Neural cell (in vitro differentiated cells): Measurements from ENCODE around the gene HSPA1A. TPM values are rescaled to one million over a fixed set of nuclear protein-coding genes. Genes with fewer than 3 reads are reported as not detected.

Experiments
- H2AFZ ChIP-seq: fragments of 200-600, 300-800 bp; sonication (generic), shearing (Covaris generic); 2 replicates; pipeline ENCODE4 v1.6.0; 2014; ENCODE audit warnings: low read depth, mild to moderate bottlenecking, antibody characterized with exemption, low read length, moderate library complexity
- H3F3A ChIP-seq: fragments of 200-600 bp; shearing (Covaris generic); 2 replicates; pipeline ENCODE4 v1.6.1; 2016; ENCODE audit warnings: mild to moderate bottlenecking, moderate library complexity, mixed read lengths, antibody characterized with exemption, low read length; ENCODE audit not compliant: insufficient read depth, poor library complexity, severe bottlenecking
- H3K27ac ChIP-seq: fragments of 200-600, 300-800 bp; sonication (generic), shearing (Covaris generic); 2 replicates; pipeline ENCODE4 v1.5.1; 2014; ENCODE audit warnings: mild to moderate bottlenecking, low read length, moderate library complexity
- H3K27me3 ChIP-seq: fragments of 300-800, 200-600 bp; sonication (generic), shearing (Covaris generic); 2 replicates; pipeline ENCODE4 v1.6.0; 2014; ENCODE audit warnings: mild to moderate bottlenecking, low read depth, low read length, moderate library complexity; ENCODE audit not compliant: insufficient read depth
- H3K36me3 ChIP-seq: fragments of 300-800, 200-600 bp; sonication (generic), shearing (Covaris generic); 2 replicates; pipeline ENCODE4 v1.5.1; 2014; ENCODE audit warnings: mild to moderate bottlenecking, antibody characterized with exemption, low read length, moderate library complexity; ENCODE audit not compliant: insufficient read depth
- H3K4me2 ChIP-seq: fragments of 300-800, 200-600 bp; sonication (generic), shearing (Covaris generic); 2 replicates; pipeline ENCODE4 v1.6.0; 2014; ENCODE audit warnings: mild to moderate bottlenecking, low read length
- H3K4me3 ChIP-seq: fragments of 300-800, 200-600 bp; sonication (generic), shearing (Covaris generic); 2 replicates; pipeline ENCODE4 v1.5.1; 2014; ENCODE audit warnings: mild to moderate bottlenecking, low read length, moderate library complexity
- H3K79me2 ChIP-seq: fragments of 200-600 bp; shearing (Covaris generic); replicated peaks from 2 replicates; pipeline ENCODE4 v1.6.0; 2014; ENCODE audit warnings: mild to moderate bottlenecking, low read length, moderate library complexity; ENCODE audit not compliant: insufficient read depth
- H3K9ac ChIP-seq: fragments of 300-800, 200-600 bp; sonication (generic), shearing (Covaris generic); 2 replicates; pipeline ENCODE4 v1.6.1; 2016; ENCODE audit warnings: mild to moderate bottlenecking, low read length, mixed read lengths
- H3K9me2 ChIP-seq: fragments of 200-600 bp; shearing (Covaris generic); 2 replicates; pipeline ENCODE4 v1.6.1; 2016; ENCODE audit warnings: mild to moderate bottlenecking, low read length, mixed read lengths; ENCODE audit not compliant: insufficient read depth
- H3K9me3 ChIP-seq: fragments of 200-600, 300-800 bp; sonication (generic), shearing (Covaris generic); 2 replicates; pipeline ENCODE4 v1.6.1; 2016; ENCODE audit warnings: mild to moderate bottlenecking, mixed run types, low read length, moderate library complexity, mixed read lengths
- H4K20me1 ChIP-seq: fragments of 200-600 bp; shearing (Covaris generic); 2 replicates; pipeline ENCODE4 v1.6.1; 2016; ENCODE audit warnings: mild to moderate bottlenecking, mixed run types; ENCODE audit not compliant: insufficient read depth
- EP300 ChIP-seq: fragments of 450-650 bp; conservative IDR thresholded peaks from 2 replicates; pipeline ENCODE4 v1.6.1; 2014; ENCODE audit warnings: antibody characterized with exemption, mild to moderate bottlenecking, moderate library complexity; ENCODE audit not compliant: poor library complexity, severe bottlenecking
- EZH2 ChIP-seq: fragments of 200-600, 300-800 bp; shearing (Covaris generic), sonication (generic); IDR thresholded peaks from 2 replicates; pipeline ENCODE4 v1.6.1; 2014; ENCODE audit warnings: antibody characterized with exemption, low read length, borderline replicate concordance, mild to moderate bottlenecking; ENCODE audit not compliant: insufficient read depth, poor library complexity, severe bottlenecking
- MXI1 ChIP-seq: fragments of 450-650 bp; conservative IDR thresholded peaks from 2 replicates; pipeline ENCODE4 v1.6.1; 2014; ENCODE audit warnings: antibody characterized with exemption, mild to moderate bottlenecking; ENCODE audit not compliant: poor library complexity, severe bottlenecking
- POLR2AphosphoS5 ChIP-seq: IDR thresholded peaks from 2 replicates; pipeline ENCODE4 v1.6.1; 2012
- RAD21 ChIP-seq: fragments of 450-650 bp; conservative IDR thresholded peaks from 2 replicates; pipeline ENCODE4 v1.6.1; 2014; ENCODE audit warnings: antibody characterized with exemption, mild to moderate bottlenecking, moderate library complexity
- SMC3 ChIP-seq: fragments of 450-650 bp; conservative IDR thresholded peaks from 2 replicates; pipeline ENCODE4 v1.6.1; 2014; ENCODE audit warnings: antibody characterized with exemption, mild to moderate bottlenecking, moderate library complexity; ENCODE audit not compliant: poor library complexity
- TAF1 ChIP-seq: IDR thresholded peaks from 2 replicates; pipeline ENCODE4 v1.6.1; 2012; ENCODE audit warnings: low read depth
- polyA plus RNA-seq: library from polyadenylated mRNA; depleted of rRNA; stranded (reverse); fragments of >200 nt; gene quantifications from 2 replicates; pipeline ENCODE4 v1.2.3, GENCODE V29; 2014
- small RNA-seq, 3 experiments: library from RNA; depleted of rRNA; stranded (forward); fragments of <200 nt; gene quantifications; one replicate each; pipeline ENCODE3, GENCODE V24; 2012
- TF ChIP-seq, protein P1 (sequence below): IDR thresholded peaks from 2 replicates; pipeline ENCODE4 v1.6.1; 2012; ENCODE audit warnings: borderline replicate concordance
- TF ChIP-seq, protein P2 (sequence below): fragments of 450-650 bp; IDR thresholded peaks from 2 replicates; pipeline ENCODE4 v1.5.1; 2014; ENCODE audit warnings: antibody characterized with exemption, mild to moderate bottlenecking, moderate library complexity; ENCODE audit not compliant: poor library complexity, severe bottlenecking

Gene HSPA1A
- polyA plus RNA-seq, 1 donor from 2014 or later = 50.9 TPM

DNA sequence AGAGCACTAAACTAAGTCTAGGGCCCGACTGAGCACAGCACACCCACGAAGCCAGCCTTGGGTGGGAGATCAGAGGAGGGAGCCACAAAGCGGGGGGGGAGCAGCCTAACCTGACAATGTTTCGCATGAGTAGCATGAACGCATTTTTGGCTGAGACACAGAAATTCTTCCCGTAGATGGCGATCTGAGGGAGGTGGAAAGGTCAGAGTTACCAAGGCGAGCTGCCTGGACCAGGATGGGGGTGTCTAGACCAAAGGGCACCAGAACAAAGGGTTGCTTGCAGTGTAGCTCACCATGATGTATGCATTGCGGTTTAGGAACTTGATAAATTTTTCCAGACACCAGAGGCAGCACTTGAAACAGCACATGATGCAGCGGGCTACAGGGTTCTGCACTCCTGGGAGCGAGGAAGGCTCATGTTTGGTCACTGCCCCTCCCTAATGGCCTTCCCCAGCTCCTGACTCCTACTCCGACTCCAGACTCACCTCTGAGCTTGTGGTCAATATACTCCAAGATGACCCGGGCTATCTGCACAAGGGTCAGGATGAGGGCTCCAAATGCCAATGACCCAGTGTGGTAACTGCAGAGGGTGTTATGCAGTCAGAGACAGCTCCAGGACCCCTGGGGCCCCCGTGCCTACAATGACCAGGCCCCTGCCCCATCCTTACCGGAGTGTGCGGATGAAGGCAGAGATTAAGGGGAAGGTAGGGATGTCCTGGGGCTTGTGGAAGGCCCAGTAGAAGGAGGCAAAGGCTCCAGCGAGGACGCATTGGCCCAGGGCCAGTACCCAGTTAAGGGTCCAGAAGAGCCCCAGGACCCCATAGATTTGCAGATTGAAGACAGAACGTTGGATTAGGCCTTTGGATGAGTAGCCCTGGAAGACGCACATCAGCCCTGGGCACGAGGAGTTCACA lies 50.1 kb downstream of the HSPA1A start:
- Histone ChIP-seq H2AFZ (no peak overlapping the region), H3K4me3 (no peak overlapping the region), H3K27ac (no peak overlapping the region), H3K4me2 (no peak overlapping the region), H3K27me3 (no peaks in the 10 kb centered on the region), H3F3A (no peaks in the 10 kb centered on the region), H3K9me2 (no peaks in the 10 kb centered on the region), H3K9ac (no peak overlapping the region), H3K36me3 (no peaks in the 10 kb centered on the region), H3K79me2 (peaks cover 8% of the 10 kb centered on the region), H3K9me3 (no peaks in the 10 kb centered on the region), H4K20me1 (no peaks in the 10 kb centered on the region)
- no peak for TF ChIP-seq EP300
- no peak for TF ChIP-seq RAD21
- TF ChIP-seq POLR2AphosphoS5 = no peak
- TF ChIP-seq, protein P1, sequence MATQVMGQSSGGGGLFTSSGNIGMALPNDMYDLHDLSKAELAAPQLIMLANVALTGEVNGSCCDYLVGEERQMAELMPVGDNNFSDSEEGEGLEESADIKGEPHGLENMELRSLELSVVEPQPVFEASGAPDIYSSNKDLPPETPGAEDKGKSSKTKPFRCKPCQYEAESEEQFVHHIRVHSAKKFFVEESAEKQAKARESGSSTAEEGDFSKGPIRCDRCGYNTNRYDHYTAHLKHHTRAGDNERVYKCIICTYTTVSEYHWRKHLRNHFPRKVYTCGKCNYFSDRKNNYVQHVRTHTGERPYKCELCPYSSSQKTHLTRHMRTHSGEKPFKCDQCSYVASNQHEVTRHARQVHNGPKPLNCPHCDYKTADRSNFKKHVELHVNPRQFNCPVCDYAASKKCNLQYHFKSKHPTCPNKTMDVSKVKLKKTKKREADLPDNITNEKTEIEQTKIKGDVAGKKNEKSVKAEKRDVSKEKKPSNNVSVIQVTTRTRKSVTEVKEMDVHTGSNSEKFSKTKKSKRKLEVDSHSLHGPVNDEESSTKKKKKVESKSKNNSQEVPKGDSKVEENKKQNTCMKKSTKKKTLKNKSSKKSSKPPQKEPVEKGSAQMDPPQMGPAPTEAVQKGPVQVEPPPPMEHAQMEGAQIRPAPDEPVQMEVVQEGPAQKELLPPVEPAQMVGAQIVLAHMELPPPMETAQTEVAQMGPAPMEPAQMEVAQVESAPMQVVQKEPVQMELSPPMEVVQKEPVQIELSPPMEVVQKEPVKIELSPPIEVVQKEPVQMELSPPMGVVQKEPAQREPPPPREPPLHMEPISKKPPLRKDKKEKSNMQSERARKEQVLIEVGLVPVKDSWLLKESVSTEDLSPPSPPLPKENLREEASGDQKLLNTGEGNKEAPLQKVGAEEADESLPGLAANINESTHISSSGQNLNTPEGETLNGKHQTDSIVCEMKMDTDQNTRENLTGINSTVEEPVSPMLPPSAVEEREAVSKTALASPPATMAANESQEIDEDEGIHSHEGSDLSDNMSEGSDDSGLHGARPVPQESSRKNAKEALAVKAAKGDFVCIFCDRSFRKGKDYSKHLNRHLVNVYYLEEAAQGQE = no peak
- TF ChIP-seq MXI1 = no peak
- TF ChIP-seq SMC3 = no peak
- TF ChIP-seq, protein P2, sequence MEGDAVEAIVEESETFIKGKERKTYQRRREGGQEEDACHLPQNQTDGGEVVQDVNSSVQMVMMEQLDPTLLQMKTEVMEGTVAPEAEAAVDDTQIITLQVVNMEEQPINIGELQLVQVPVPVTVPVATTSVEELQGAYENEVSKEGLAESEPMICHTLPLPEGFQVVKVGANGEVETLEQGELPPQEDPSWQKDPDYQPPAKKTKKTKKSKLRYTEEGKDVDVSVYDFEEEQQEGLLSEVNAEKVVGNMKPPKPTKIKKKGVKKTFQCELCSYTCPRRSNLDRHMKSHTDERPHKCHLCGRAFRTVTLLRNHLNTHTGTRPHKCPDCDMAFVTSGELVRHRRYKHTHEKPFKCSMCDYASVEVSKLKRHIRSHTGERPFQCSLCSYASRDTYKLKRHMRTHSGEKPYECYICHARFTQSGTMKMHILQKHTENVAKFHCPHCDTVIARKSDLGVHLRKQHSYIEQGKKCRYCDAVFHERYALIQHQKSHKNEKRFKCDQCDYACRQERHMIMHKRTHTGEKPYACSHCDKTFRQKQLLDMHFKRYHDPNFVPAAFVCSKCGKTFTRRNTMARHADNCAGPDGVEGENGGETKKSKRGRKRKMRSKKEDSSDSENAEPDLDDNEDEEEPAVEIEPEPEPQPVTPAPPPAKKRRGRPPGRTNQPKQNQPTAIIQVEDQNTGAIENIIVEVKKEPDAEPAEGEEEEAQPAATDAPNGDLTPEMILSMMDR = no peak
- no peak for TF ChIP-seq EZH2
- no peak for TF ChIP-seq TAF1

Small RNAs within 50 kb of the gene (small RNA-seq; reads per million reads assigned to genes)
- gene RF00019 (0 to 1.2 (median 0) reads per million in 3 experiments), gene SNORD48 (6.5 to 15.3 (median 10.7) reads per million in 3 experiments), gene SNORD52 (0 reads per million in 3 experiments)

Other genes starting within 250 kb of the HSPA1A start
- 0.56 TPM in 1 of 2 replicates, not detected in the other for gene LTA, start 243.3 kb upstream of the HSPA1A start, polyA plus RNA-seq
- gene TNF, start 240.0 kb upstream of the HSPA1A start, polyA plus RNA-seq = not detected in 2 replicates
- gene LTB, start 233.1 kb upstream of the HSPA1A start, polyA plus RNA-seq = not detected in 2 replicates
- gene LST1, start 229.3 kb upstream of the HSPA1A start, polyA plus RNA-seq = not detected in 2 replicates
- not detected in 2 replicates for gene NCR3, start 222.5 kb upstream of the HSPA1A start, polyA plus RNA-seq
- gene AIF1, start 200.3 kb upstream of the HSPA1A start, polyA plus RNA-seq = not detected in 2 replicates
- gene PRRC2A, start 194.8 kb upstream of the HSPA1A start, polyA plus RNA-seq = 39.9 and 51.0 TPM in 2 replicates
- gene BAG6, start 162.9 kb upstream of the HSPA1A start, polyA plus RNA-seq = 203 and 204 TPM in 2 replicates
- gene APOM, start 159.6 kb upstream of the HSPA1A start, polyA plus RNA-seq = 1.3 and 4.4 TPM in 2 replicates
- 17.2 and 24.3 TPM in 2 replicates for gene C6orf47, start 154.8 kb upstream of the HSPA1A start, polyA plus RNA-seq
- 18.4 and 21.9 TPM in 2 replicates for gene GPANK1, start 150.5 kb upstream of the HSPA1A start, polyA plus RNA-seq
- 130 and 135 TPM in 2 replicates for gene CSNK2B, start 149.5 kb upstream of the HSPA1A start, polyA plus RNA-seq
- gene LY6G5B, start 145.6 kb upstream of the HSPA1A start, polyA plus RNA-seq = 4.0 and 7.7 TPM in 2 replicates
- gene LY6G5C, start 134.5 kb upstream of the HSPA1A start, polyA plus RNA-seq = 13.4 and 26.6 TPM in 2 replicates
- gene ABHD16A, start 112.2 kb upstream of the HSPA1A start, polyA plus RNA-seq = 130 and 154 TPM in 2 replicates
- gene LY6G6F, start 108.7 kb upstream of the HSPA1A start, polyA plus RNA-seq = not detected in 2 replicates
- not detected in 2 replicates for gene LY6G6D, start 100.2 kb upstream of the HSPA1A start, polyA plus RNA-seq
- 0.78 and 0.88 TPM in 2 replicates for gene LY6G6C, start 93.8 kb upstream of the HSPA1A start, polyA plus RNA-seq
- not detected in 2 replicates for gene MPIG6B, start 92.2 kb upstream of the HSPA1A start, polyA plus RNA-seq
- 386 and 410 TPM in 2 replicates for gene DDAH2, start 86.2 kb upstream of the HSPA1A start, polyA plus RNA-seq
- 5.5 and 5.7 TPM in 2 replicates for gene CLIC1, start 79.0 kb upstream of the HSPA1A start, polyA plus RNA-seq
- gene MSH5, start 75.5 kb upstream of the HSPA1A start, polyA plus RNA-seq = 5.1 and 7.8 TPM in 2 replicates
- 1.3 TPM in 1 of 2 replicates, not detected in the other for gene SAPCD1, start 52.9 kb upstream of the HSPA1A start, polyA plus RNA-seq
- gene VWA7, start 38.2 kb upstream of the HSPA1A start, polyA plus RNA-seq = 5.3 and 5.7 TPM in 2 replicates
- gene VARS1, start 19.8 kb upstream of the HSPA1A start, polyA plus RNA-seq = 40.9 and 49.4 TPM in 2 replicates
- 68.5 and 87.6 TPM in 2 replicates for gene LSM2, start 8.6 kb upstream of the HSPA1A start, polyA plus RNA-seq
- 1.6 and 2.6 TPM in 2 replicates for gene HSPA1L, start 260 bp upstream of the HSPA1A start, polyA plus RNA-seq
- gene HSPA1B, start 12.2 kb downstream of the HSPA1A start, polyA plus RNA-seq = 120 and 128 TPM in 2 replicates
- gene NEU1, start 47.3 kb downstream of the HSPA1A start, polyA plus RNA-seq = 40.9 and 47.0 TPM in 2 replicates
- gene SLC44A4, start 63.5 kb downstream of the HSPA1A start, polyA plus RNA-seq = 0.09 and 0.46 TPM in 2 replicates
- gene EHMT2, start 82.2 kb downstream of the HSPA1A start, polyA plus RNA-seq = 102 and 121 TPM in 2 replicates
- 19.2 and 21.4 TPM in 2 replicates for gene ZBTB12, start 86.5 kb downstream of the HSPA1A start, polyA plus RNA-seq
- 1.2 and 1.5 TPM in 2 replicates for gene C2, start 112.2 kb downstream of the HSPA1A start, polyA plus RNA-seq
- 0.97 TPM in 1 of 2 replicates, not detected in the other for gene CFB, start 130.6 kb downstream of the HSPA1A start, polyA plus RNA-seq
- gene NELFE, start 143.4 kb downstream of the HSPA1A start, polyA plus RNA-seq = 103 and 117 TPM in 2 replicates
- gene SKIC2, start 143.6 kb downstream of the HSPA1A start, polyA plus RNA-seq = 48.2 and 51.7 TPM in 2 replicates
- gene DXO, start 156.6 kb downstream of the HSPA1A start, polyA plus RNA-seq = 20.0 and 29.2 TPM in 2 replicates
- gene C4A, start 166.5 kb downstream of the HSPA1A start, polyA plus RNA-seq = 4.4 and 7.2 TPM in 2 replicates
- gene C4B, start 199.3 kb downstream of the HSPA1A start, polyA plus RNA-seq = 4.4 and 4.6 TPM in 2 replicates
- gene CYP21A2, start 222.9 kb downstream of the HSPA1A start, polyA plus RNA-seq = 1.9 and 4.5 TPM in 2 replicates